GM12875 (cell line): ENCODE results near the gene AK4.

Source experiments
- H3K4me3 ChIP-seq: one replicate; pipeline ENCODE4 v1.5.1; 2011; ENCODE audit warnings: low read depth, low read length, control low read depth
- CTCF ChIP-seq: IDR thresholded peaks from 2 replicates; pipeline ENCODE4 v1.5.1; 2011; ENCODE audit warnings: low read depth, mild to moderate bottlenecking, control low read depth, inconsistent platforms, low read length, moderate library complexity, borderline replicate concordance; ENCODE audit not compliant: insufficient read depth

AK4 gene

GRCh38 chr1:65172936-65173690 lies 25.1 kb downstream of the AK4 start:
- H3K4me3 ChIP-seq: no peak overlapping the region
- no peak for TF ChIP-seq CTCF

- TF ChIP-seq CTCF: no peak
- no peak overlapping the region for H3K4me3 ChIP-seq
These were observed 26.6 kb downstream of the AK4 start for GRCh38 chr1:65174585-65174984.

- TF ChIP-seq CTCF: no peak
- no peak overlapping the region for H3K4me3 ChIP-seq
These were observed 27.4 kb downstream of the AK4 start for GRCh38 chr1:65175171-65176055.

- TF ChIP-seq CTCF: no peak
- H3K4me3 ChIP-seq: no peak overlapping the region
These were observed 28.1 kb downstream of the AK4 start for GRCh38 chr1:65176056-65176450.

- TF ChIP-seq CTCF: no peak
These were observed 28.6 kb downstream of the AK4 start for GRCh38 chr1:65176591-65176990.

GRCh38 chr1:65177457-65177856 lies 29.5 kb downstream of the AK4 start:
- no peak for TF ChIP-seq CTCF
- H3K4me3 ChIP-seq: no peak overlapping the region

More at GRCh38 chr1:65176591-65176990, 28.6 kb downstream of the AK4 start:
- no peak overlapping the region for H3K4me3 ChIP-seq
